GM21360 (cell line): ENCODE data around the gene ANKRD17.

Experiments used
- ATAC-seq: cut with Tn5 transposase; IDR thresholded peaks from one replicate; pipeline ENCODE4 v1.9.1; 2021; ENCODE audit warnings: mild to moderate bottlenecking, moderate library complexity; ENCODE audit not compliant: unreplicated experiment

ANKRD17 gene

DNA sequence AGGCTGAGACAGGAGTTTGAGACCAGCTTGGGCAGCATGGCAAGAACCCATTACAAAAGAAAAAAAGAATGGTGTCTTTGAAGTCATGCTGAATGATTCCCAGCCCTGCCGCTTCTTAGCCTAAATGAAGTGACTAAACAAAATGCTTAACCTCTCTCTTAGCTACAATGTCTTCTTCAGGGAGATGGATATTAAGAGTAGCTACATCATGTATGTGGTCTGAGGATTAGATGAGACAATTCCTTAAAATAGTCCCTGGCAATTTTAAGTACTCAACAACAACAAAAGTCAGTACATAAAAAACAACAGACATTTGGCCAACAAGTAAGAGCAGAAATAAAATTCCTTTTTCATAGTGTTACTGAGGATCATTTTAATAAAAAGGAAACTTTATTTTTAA is 124.8 kb downstream of the ANKRD17 start:
- no peak for ATAC-seq

DNA sequence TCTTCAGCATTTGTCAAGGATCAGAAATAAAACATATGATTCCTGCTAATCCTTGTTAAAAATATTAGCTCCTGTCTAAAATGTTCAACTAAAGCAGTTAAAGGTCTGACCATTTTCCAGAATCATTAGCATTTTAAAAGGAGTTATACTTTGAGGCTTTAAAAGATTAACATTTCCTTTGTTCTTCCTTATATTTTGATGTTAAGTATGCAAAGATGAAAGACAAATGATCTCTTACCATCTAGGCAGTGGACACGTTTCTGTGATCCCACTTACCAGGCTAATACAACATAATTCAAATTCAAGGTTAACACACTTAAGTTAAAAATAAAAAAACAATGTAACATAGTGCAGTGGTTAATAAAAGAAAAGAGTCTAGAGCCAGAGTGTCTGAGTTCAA is 127.3 kb downstream of the ANKRD17 start:
- ATAC-seq: no peak

DNA sequence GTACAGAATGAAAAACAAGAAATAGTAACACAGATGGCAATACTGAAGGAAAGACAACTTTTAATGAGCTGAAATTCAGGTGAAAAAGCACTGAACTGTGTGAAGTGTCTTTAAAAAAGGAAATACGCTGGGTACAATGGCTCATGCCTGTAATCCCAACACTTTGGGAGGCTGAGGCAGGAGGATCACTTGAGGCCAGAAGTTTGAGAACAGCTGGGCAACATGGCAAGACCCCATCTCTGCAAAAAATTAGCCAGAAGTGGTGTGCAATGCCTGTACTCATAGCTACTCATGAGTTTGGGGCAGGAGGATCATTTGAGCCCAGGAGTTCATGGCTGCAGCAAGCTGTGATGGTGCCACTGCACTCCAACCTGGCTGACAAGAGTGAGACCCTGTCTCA is 129.3 kb downstream of the ANKRD17 start:
- no peak for ATAC-seq

DNA sequence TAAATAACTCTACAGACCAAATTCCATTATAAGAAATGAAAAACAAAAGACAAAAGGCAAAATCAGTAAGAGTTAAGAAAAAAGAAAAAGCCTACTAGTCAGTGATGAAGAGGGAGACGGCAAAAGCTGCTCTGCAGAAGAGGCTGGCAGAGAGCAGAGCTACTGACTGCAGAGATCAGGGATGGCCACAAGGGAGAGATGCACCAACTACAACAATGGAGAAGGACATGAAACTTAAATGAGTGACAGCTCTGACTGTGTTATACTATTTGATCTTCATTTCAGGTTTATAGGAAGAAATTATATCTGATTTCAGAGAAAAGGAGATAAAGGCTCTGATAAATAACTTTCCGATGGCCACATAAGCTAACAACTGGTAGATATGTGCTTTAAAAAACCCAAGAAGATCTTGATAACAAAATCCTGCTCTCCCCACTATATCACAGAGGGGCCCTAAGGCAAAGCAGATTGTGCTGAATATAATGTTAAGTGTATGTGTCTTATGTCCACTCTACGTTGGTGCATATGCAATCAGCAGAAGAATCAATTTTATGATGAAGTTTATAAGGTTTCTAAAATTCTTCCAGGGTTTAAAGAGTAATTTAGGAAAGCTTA is 130.7 kb downstream of the ANKRD17 start:
- peak; percentile 59 for ATAC-seq

DNA sequence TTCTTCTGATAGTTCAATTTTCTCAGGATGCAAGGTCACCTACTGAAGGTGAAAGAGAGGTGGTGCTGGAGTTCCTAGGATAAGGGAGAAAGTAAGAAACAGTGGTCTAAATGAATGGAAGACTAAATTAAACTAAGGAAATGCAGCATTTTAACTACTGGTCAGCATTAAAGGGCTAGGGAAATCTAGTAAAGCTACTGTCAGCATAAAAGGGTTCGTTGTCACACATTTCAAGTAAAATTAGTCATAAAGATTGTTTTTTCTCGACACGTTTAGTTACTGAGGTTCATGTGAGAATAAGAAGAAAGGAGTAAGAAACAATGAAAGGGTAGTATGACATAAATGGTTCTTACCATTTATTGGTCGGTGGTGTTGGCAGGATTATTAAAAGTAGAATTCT is 149.1 kb downstream of the ANKRD17 start:
- no peak for ATAC-seq

DNA sequence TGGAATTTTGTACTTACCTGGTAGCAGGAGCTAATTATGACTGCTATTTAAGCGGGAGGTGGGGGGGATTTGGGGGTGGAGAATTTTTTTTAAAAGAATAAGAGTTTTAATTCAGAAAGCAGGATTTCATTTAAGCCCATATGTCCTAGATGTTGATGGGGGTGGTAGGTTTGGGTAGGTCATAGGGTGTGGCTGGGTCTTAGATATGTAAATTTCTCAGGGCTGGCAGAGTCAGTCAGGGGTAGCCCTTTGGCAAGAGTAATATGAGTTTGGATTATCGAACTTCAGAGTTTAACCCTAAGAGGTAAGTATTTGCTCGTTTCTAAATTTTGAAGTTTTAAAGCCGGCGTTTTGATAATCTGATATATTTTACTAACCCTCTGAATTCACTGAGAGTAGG is 153.9 kb downstream of the ANKRD17 start:
- no peak for ATAC-seq

DNA sequence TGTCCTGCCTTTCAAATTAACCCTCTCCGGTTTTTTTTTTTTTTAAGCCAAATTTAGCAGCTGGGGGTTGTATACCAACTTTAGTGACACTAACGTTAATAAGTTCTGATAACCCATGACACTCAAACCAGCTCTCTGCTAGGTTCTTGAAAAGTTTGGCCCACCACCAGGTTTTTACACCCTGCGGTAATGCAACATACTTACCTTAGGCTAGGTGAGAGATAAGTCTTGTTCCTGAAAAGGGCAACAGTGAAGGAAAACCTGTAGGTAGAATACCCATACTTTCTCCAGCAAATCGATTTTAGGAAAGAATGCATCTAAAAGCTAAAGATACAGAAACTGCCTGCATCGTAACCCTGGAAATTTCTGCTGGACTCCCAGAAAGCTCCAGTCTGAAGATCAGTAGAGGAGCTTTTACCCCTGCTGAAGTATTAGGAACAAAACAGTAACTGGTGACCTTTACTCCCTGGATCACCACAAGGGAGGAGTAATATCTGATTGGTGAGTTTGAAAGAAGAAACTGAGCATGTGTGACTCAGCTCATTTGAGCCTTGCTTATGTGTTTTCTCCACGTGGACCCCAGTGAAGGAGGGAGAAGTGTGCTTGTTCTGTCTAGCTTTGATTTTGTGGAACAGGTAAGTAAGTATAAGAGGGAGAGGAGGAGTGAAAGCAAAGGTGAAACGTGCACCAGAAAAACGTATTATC is 154.6 kb downstream of the ANKRD17 start:
- ATAC-seq: no peak

DNA sequence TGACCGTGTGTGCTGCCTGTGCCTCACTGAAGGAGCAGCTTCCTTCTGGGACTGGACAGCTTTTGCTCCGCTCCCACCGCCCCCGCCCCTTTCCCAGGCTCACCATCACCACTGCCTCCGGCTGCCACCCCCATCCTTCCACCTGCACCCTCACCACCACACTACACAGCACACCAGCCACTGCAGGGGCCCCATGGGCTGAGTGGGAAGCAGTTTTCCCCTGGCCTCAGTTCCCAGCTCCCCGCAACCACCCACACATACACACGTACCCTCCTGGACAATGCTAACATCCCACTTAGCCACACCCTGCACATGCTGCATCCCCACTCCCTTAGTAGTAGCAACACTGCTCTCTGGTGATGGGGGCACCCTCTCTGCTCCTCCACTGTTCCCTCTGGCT is 159.5 kb downstream of the ANKRD17 start:
- no peak for ATAC-seq

DNA sequence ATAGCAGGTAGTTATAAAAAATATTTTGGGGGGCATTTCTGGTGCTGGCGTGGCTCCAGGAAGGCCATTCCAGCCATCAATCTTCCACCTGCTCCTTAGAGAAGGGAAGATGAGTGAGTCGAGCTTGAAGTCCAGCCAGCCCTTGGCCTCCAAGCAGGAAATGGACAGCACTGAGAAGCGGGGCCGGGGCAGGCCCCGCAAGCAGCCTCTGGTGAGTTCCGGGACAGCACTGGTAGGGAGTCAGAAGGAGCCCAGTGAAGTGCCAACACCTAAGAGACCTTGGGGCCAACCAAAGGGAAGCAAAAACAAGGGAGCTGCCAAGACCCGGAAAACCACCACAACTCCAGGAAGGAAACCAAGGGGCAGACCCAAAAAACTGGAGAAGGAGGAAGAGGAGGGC is 159.9 kb downstream of the ANKRD17 start:
- no peak for ATAC-seq

DNA sequence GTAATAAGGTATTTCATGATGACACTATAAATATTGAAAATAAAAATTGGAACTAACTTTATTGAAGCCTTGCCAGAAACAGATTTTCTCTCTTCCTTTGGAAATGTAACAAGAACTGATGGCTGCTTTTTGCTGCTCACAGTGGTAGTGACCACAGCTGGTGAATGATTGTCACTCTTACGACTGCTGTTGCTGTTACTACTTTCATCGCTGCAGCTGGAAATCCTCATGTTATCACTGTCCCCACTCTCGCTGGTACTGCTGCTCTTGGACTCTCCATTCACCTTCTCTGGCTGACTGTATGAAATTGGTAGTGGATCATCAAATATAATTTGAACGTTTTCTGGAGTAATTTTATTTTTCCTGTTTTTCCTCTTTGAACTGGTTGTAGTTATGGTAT is 160.6 kb downstream of the ANKRD17 start:
- ATAC-seq: no peak

DNA sequence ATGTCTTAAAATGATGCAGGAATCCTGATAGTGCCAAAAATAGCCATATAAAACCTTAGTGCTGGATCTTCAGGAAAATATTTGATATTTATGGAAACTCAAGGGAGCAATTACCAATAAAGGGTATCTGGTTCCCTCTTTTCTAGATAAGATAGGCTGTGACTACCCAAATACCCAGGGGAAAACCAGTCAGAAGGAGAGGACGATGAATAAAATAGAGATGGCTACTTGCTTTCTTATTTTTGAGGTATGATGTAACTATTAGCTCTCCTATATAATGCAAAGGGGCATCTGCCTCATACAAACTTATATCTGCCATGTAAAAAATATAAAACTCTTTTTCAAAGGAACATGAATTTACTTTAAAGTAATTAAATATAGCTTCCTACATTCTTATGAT is 165.7 kb downstream of the ANKRD17 start:
- no peak for ATAC-seq

DNA sequence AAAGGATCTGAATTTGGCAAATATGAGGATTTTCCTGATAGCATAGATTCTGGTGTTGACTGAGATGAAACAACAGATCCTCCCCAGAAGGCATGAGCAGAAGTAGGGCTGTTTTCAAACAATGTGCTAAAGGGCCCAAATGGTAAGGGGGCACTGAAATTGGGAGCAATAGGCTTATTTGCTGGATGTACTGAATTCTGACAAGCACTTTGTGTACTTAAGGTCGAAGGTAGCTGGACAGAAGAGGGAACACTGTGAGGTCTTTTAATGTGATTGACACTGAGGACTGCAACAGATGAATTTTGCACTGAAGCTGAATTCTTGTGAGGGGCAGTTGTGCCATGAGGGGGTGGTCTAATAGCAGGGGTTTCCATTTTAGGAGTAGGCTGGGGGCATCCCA is 167.9 kb downstream of the ANKRD17 start:
- no peak for ATAC-seq

DNA sequence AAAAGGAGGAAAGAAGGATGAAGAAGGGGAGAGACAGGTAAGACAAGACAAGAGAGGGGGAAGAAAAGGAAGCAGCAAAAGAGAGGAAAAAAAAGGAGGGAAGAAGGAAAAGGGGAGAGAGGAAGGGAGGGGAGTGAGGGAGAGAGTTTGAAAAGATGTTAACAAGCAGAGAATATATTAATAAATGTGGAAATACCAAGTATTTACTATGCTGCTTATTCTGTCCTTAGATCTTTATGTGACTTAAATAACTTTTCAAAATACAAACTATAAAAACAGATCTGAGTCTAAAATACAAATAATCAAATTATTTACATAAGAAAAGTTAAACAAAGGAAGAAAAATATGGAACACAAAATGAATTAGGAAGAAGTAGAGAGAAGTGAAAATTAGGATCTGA is 170.7 kb downstream of the ANKRD17 start:
- ATAC-seq: no peak

DNA sequence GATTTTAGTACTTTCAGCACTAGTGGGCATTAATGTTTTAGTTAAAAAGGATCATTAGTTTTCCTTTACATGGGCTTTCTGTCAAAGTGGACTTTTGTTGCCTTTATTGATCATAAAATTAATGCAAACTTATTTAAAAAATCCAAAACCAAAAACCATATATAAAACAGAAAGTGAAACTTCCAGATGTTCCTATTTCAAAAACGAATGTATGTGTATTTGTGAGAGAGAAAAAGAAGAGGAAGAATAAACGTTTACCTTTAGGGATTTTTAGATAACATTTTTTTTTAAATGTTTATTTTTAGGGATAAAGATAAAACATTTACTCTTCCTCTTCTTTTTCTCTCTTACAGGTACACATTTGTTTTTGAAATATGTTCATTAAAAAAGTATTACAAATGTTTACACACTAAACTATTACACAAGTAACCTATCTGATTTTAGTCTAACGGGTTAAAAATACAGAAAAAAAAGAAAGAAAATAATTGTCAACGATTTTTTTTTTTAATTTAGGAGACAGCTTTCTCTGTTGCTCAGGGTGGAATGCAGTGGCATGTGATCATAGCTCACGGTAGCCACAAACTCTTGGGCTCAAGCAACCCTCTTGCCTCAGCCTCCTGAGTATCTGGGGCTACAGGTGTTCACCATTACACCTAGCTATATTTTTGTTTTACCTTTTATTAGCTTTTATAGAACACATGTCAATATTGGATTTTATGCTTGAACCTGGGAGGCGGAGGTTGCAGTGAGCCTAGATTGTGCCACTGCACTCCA is 172.3 kb downstream of the ANKRD17 start:
- no peak for ATAC-seq

DNA sequence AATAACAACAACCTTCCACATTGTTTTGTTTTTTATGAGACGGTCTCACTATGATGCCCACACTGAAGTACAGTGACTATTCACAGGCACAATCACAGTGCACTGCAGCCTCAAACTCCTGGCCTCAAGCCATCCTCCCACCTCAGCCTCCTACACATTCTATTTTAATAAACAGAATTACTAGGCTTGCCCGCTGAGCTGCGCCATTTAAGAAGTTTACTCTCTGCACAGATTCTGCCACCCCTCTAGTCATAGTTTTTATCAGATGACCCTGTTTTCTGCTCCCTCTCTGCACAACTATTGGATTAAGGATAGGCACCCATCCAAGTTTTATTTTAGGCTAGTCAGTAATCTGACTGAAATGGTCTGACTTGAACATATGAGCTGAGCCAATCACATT is 177.8 kb downstream of the ANKRD17 start:
- ATAC-seq: no peak

DNA sequence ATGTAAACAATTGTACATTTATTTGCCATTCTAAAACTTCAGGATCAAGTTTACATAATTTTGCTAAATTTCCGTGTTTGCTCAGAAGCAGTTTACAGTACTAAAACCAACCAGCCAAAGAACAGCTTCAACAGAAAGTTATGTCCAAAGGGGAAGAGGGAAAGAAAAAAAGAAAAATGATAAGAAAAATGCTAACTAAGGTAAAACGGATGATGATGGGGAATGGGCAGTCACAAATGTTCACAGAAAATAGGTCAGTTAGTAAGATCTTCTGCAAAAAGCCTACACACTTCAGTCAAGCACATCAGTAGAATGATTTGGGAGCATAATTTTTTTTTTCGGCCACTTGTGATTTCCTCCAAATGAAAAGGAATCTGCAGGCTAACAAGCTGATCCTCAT is 182.8 kb downstream of the ANKRD17 start:
- ATAC-seq: no peak

DNA sequence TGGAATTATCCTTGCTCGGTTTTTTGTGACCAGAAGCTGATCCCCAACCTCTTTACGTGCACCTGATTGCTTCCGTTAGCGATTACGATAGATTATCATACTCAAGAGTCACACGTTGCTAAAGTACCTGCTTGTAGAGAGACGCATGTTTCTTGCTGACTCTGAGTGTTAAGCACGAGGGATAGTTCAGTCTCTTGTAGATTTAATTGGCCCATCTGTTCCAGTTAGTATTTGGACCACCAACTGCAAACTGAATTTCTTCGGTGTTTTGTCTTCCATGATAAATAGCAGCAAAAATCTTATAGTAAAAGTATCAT is 188.6 kb downstream of the ANKRD17 start:
- peak; percentile 11 for ATAC-seq

DNA sequence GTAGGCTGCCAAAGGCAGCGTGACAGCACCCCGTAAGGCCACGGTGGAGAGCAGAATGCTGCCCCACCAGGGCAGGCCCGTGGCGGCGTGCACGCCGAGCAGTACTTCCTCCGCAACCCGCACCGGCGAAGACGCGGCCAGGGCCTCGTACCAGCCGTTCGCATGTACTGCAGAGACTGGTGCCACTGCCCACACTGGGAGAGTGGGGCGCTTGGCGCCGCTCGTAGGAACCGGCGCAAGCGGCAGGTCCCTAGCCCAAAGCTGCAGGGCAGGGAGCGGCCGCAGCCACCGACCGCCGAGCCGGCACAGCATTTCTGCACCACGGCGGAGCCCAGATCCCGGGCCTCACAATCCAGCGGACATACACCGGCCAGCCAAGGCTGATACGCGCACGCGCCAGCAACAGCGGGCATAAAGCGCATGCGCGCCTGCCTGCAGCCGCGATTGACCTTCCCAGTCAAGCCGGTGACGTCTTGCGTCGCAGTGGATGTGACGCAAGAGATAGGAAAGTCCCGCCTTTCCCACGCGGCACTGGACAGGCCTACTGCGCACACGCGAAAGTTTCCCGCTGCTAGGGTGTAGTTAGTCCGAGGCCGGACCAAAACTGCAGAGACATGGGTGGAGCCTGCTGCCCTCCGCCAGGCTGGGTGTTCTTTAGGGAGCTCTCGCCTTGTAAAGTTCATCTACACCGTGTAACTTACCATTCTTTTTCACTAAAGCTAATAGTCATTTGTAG is 189.1 kb downstream of the ANKRD17 start, which contains the start of gene COX18:
COX18 (minus strand) TSS at position 379 of the 736 bp plus-strand sequence; CDS start at position 312, 67 bp downstream.
- ATAC-seq: peak; percentile 83

DNA sequence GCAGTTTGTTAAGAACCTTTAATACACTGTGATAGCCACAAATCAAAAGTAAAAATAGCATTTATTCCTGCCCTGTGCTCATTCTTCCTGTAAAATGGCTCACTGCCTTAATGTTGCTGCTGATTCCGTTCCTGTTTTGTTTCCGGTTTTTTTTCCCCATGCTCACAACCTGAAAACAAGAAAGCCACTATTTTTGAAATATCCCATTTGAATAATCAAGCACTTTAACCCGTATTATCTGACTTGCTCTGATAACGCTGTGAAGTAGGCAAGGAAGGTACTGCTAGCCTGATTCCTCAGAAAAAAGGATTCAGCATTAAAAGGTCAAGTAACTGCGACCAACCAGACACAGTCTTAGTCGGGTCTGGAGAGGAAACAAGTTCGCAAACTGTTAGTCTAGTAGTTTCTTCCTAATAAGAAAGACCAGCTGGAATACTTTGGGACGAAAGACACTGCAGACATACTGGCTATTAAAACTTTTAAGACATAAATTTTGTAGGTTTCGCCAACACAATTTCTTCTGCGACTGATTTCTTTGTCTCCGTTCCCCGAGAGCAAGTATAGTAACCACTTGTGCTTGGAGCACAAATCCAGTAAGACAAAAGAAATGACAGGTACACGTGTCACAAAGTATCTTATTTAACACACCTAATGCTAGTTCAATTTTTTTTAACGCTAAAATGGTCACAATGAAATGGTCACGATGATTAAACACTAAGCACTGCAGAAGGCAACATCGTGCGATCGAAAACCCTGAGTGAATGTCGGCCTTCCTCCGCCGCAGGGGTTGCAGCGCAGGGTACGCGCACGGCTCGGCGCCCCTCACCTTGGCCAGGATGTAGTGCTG is 189.9 kb downstream of the ANKRD17 start:
- ATAC-seq: peak; percentile 1

DNA sequence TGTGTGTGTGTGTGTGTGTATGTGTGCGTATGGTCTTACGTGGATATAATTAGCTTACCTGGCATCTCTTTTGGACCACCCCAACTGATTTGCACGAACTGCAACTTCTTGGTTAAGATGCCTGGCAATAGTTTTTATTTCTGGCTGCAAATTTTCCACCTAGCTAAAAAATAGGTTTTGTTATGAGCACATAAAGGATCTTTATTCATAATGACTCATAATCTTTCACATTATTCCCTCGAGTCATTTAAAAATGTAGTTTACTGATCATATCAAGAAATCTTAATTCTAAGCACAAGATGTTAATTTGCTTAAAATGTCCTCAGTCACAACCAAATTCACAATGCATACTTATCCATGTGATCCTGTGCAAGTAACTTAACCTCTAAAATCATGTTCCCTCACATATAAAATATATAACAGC is 190.6 kb downstream of the ANKRD17 start:
- no peak for ATAC-seq

DNA sequence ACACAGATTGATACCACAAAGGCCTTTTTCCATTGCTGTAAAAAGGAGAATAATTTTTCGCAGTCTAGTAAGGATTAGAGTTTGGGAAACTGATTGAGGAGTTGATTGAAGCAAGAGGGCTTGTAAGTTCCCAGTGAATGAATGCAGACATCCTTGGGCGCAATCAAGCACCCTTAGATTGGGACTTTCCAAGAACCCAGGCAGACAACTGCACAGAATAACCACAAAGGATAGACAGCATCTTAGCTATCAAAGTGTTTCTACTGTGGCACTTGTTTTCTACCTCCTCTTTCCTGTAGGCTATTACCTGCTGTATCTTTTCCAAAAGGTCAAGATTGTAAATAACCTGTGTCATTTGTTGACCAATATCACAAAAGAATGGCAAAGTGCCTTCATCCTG is 191.7 kb downstream of the ANKRD17 start:
- no peak for ATAC-seq
